ENCODE results near the gene DERL3. TPM values are rescaled to one million over a fixed set of nuclear protein-coding genes. Genes with fewer than 3 reads are reported as not detected.

Gene DERL3
- total RNA-seq, 2 experiments from 2014 or later: 8.1 to 9.7 TPM

- peaks cover 2% of the 10 kb centered on the region for H3K36me3 Mint-ChIP-seq
- ChIA-PET CTCF (interaction anchor here (1.0 to 2.4 kb wide), 2 partner anchors 60 kb away, joined by 3 to 9 read pairs; no protein-coding TSS in a partner anchor), POLR2A (interaction anchor here (0.5 kb wide), 2 partner anchors 30 to 221 kb away, joined by 4 read pairs; no protein-coding TSS in a partner anchor)
- peaks cover 25% of the 10 kb centered on the region for H3K4me1 Mint-ChIP-seq (ENCODE audit: low read depth)
- intact Hi-C loops (cut with micrococcal nuclease): loop anchor here (5.0 kb wide), 1 partner anchor 68 kb away; the partner anchor contains the start of gene SLC2A11
- H3K27ac Mint-ChIP-seq: no peak overlapping the region
- H3K9me3 Mint-ChIP-seq: no peaks in the 10 kb centered on the region
- H3K27me3 Mint-ChIP-seq: no peaks in the 10 kb centered on the region
- DNase-seq: no peak
- no peak overlapping the region for H3K4me3 Mint-ChIP-seq
Measured at GRCh38 chr22:23789638-23790037, 49.2 kb downstream of the DERL3 start.

- Mint-ChIP-seq H3K4me3 (no peak overlapping the region), H3K27me3 (no peaks in the 10 kb centered on the region), H3K27ac (no peak overlapping the region), H3K4me1 (ENCODE audit: low read depth) (peaks cover 25% of the 10 kb centered on the region), H3K9me3 (no peaks in the 10 kb centered on the region), H3K36me3 (peaks cover 2% of the 10 kb centered on the region)
- intact Hi-C loops (cut with micrococcal nuclease): loop anchor here (5.0 kb wide), 1 partner anchor 68 kb away; the partner anchor contains the start of gene SLC2A11
- ChIA-PET POLR2A (interaction anchor here (0.5 kb wide), 2 partner anchors 30 to 222 kb away, joined by 4 read pairs; no protein-coding TSS in a partner anchor), CTCF (interaction anchor here (2.4 kb wide), 1 partner anchor 61 kb away, joined by 9 read pairs; no protein-coding TSS in a partner anchor)
- DNase-seq: no peak
Measured at GRCh38 chr22:23789121-23789520, 49.7 kb downstream of the DERL3 start.

DNA sequence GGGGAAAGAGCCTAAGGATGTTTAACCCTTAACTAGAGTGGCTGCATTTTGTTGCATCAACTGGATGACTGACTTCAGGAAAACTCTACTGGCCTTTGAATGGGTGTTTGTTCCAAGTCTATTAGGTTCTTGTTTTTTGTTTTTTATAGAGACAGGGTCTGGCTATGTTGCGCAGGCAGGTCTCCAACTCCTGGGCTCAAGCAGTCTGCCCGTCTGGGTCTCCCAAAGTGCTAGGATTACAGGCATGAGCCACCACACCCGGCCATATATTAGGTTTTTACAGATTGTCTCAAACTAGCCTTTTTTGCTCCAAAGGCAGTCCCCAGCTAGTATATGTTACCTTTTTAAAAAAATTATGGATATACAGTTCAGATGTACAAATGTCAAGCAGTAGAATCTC lies 50.9 kb downstream of the DERL3 start:
- ChIA-PET CTCF (interaction anchor here (0.8 to 2.4 kb wide), 2 partner anchors 62 to 106 kb away, joined by 3 to 9 read pairs; no protein-coding TSS in a partner anchor), POLR2A (interaction anchor here (0.6 to 2.4 kb wide), 4 partner anchors 9 to 126 kb away, joined by 3 to 8 read pairs (median 4); partner anchors contain the start of gene MMP11)
- H3K4me1 Mint-ChIP-seq (ENCODE audit: low read depth): peaks cover 25% of the 10 kb centered on the region
- H3K27me3 Mint-ChIP-seq: no peaks in the 10 kb centered on the region
- H3K27ac Mint-ChIP-seq: peak overlapping the region; percentile 79
- no peaks in the 10 kb centered on the region for H3K9me3 Mint-ChIP-seq
- no peaks in the 10 kb centered on the region for H3K36me3 Mint-ChIP-seq
- H3K4me3 Mint-ChIP-seq: peak overlapping the region; percentile 86
- no peak for DNase-seq
- intact Hi-C loops (cut with micrococcal nuclease): loop anchor here (1.0 to 5.0 kb wide), 6 partner anchors 15 to 223 kb away; partner anchors contain the start of genes CABIN1, DERL3, MIF and MMP11

DNA sequence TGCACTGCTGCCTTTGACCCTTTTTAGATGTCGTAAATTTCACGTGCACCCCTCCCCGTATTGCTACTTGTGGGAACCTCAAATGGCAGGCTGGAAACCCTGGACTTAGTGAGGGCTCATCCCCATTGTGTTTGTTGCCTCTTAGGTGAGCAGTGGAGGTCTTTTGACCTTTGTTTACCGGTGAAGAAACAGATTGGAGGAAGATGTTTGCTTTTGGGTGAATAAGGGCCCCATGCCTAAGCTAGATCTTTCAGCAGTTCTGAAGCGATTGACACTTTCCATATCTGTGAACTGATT lies 51.3 kb downstream of the DERL3 start:
- Mint-ChIP-seq H3K4me3 (peak overlapping the region; percentile 86), H3K27ac (peak overlapping the region; percentile 79), H3K9me3 (no peaks in the 10 kb centered on the region), H3K4me1 (ENCODE audit: low read depth) (peaks cover 25% of the 10 kb centered on the region), H3K36me3 (no peaks in the 10 kb centered on the region), H3K27me3 (no peaks in the 10 kb centered on the region)
- no peak for DNase-seq
- ChIA-PET CTCF (interaction anchor here (0.8 to 2.4 kb wide), 3 partner anchors 13 to 106 kb away, joined by 3 to 9 read pairs (median 3); no protein-coding TSS in a partner anchor), POLR2A (interaction anchor here (0.6 to 2.4 kb wide), 5 partner anchors 10 to 126 kb away, joined by 3 to 8 read pairs (median 3); partner anchors contain the start of genes MIF and MMP11)
- intact Hi-C loops (cut with micrococcal nuclease): loop anchor here (1.0 to 5.0 kb wide), 6 partner anchors 15 to 224 kb away; partner anchors contain the start of genes CABIN1, DERL3, MIF and MMP11

GRCh38 chr22:23786752-23787599 lies 51.8 kb downstream of the DERL3 start, which contains the start of gene SMARCB1:
Gene SMARCB1, plus strand, starts transcription at chr22:23786966. Its CDS starts 204 bp downstream, at chr22:23787170.
- no peaks in the 10 kb centered on the region for H3K9me3 Mint-ChIP-seq
- ChIA-PET POLR2A (interaction anchor here (0.9 to 2.4 kb wide), 6 partner anchors 15 to 127 kb away, joined by 3 to 8 read pairs (median 4); partner anchors contain the start of genes MIF, MMP11 and ZNF70), CTCF (interaction anchor here (0.5 to 2.4 kb wide), 5 partner anchors 13 to 106 kb away, joined by 3 to 9 read pairs (median 3); no protein-coding TSS in a partner anchor)
- H3K27ac Mint-ChIP-seq: peak within 1 kb of the TSS; percentile 94
- H3K27me3 Mint-ChIP-seq: no peaks in the 10 kb centered on the region
- intact Hi-C loops (cut with micrococcal nuclease): loop anchor here (1.0 to 5.0 kb wide), 6 partner anchors 14 to 224 kb away; partner anchors contain the start of genes CABIN1, DERL3, MIF and MMP11
- H3K36me3 Mint-ChIP-seq: no peaks in the 10 kb centered on the region
- peak within 1 kb of the TSS; percentile 86 for H3K4me3 Mint-ChIP-seq
- DNase-seq: peak; percentile 93
- H3K4me1 Mint-ChIP-seq (ENCODE audit: low read depth): peaks cover 25% of the 10 kb centered on the region

- ChIA-PET POLR2A (interaction anchor here (0.7 to 2.4 kb wide), 7 partner anchors 11 to 127 kb away, joined by 3 to 8 read pairs (median 4); partner anchors contain the start of genes MMP11 and ZNF70), CTCF (interaction anchor here (0.5 to 1.3 kb wide), 3 partner anchors 15 to 63 kb away, joined by 3 to 5 read pairs (median 3); no protein-coding TSS in a partner anchor)
- Mint-ChIP-seq H3K27ac (peak overlapping the region; percentile 94), H3K27me3 (no peaks in the 10 kb centered on the region), H3K9me3 (no peaks in the 10 kb centered on the region), H3K4me3 (peak overlapping the region; percentile 86), H3K4me1 (ENCODE audit: low read depth) (peaks cover 25% of the 10 kb centered on the region), H3K36me3 (no peaks in the 10 kb centered on the region)
- no peak for DNase-seq
- intact Hi-C loops (cut with micrococcal nuclease): loop anchor here (2.0 to 5.0 kb wide), 3 partner anchors 13 to 109 kb away; partner anchors contain the start of genes MIF, MMP11 and SLC2A11
Measured at GRCh38 chr22:23786261-23786710, 52.5 kb downstream of the DERL3 start.

Other genes starting within 250 kb of the DERL3 start
- under 1 TPM; 0.36 to 0.62 TPM for gene DRICH1, start 206.7 kb downstream of the DERL3 start, total RNA-seq
- gene RGL4, start 148.0 kb downstream of the DERL3 start, total RNA-seq: 1 to 10 TPM; 7.7 to 9.1 TPM
- gene ZNF70, start 87.9 kb downstream of the DERL3 start, total RNA-seq: 1 to 10 TPM; 1.2 to 1.3 TPM
- not detected for gene VPREB3, start 84.6 kb downstream of the DERL3 start, total RNA-seq
- under 1 TPM; 0.31 to 0.90 TPM for gene C22orf15, start 76.0 kb downstream of the DERL3 start, total RNA-seq
- gene CHCHD10, start 71.0 kb downstream of the DERL3 start, total RNA-seq: 100 to 1,000 TPM; 144 to 157 TPM
- 1 to 10 TPM in 1 of 2 experiments, under 1 TPM in 1; 0.70 to 1.0 TPM for gene MMP11, start 66.2 kb downstream of the DERL3 start, total RNA-seq
- 10 to 100 TPM; 71.3 to 72.5 TPM for gene SMARCB1, start 52.0 kb downstream of the DERL3 start, total RNA-seq
- 1 to 10 TPM; 6.8 to 8.9 TPM for gene SLC2A11, start 18.9 kb upstream of the DERL3 start, total RNA-seq
- 1,000 to 10,000 TPM; 1,215 to 1,240 TPM for gene MIF, start 55.4 kb upstream of the DERL3 start, total RNA-seq
- under 1 TPM in 1 of 2 experiments, not detected in 1; 0.33 TPM for gene GSTT2B, start 122.2 kb upstream of the DERL3 start, total RNA-seq
- 1 to 10 TPM; 1.4 to 2.0 TPM for gene DDTL, start 127.9 kb upstream of the DERL3 start, total RNA-seq
- 100 to 1,000 TPM; 105 to 108 TPM for gene DDT, start 135.4 kb upstream of the DERL3 start, total RNA-seq
- not detected for gene GSTT2, start 141.1 kb upstream of the DERL3 start, total RNA-seq
- gene GSTT4, start 166.4 kb upstream of the DERL3 start, total RNA-seq: not detected
- 10 to 100 TPM; 76.6 to 79.9 TPM for gene CABIN1, start 172.3 kb upstream of the DERL3 start, total RNA-seq